Duodenal mucosa (tissue), 2 donors: ENCODE data around the gene CNTN5.

Source experiments
- H3K27ac ChIP-seq: one replicate; pipeline ENCODE4 v1.7.0; 2013; ENCODE audit warnings: low read depth, low read length
- H3K27me3 ChIP-seq, 2 donors: one replicate each; pipeline ENCODE4 v1.7.0; 2013; ENCODE audit warnings: low read length in 2 of 2, control low read depth in 1 of 2; ENCODE audit not compliant: insufficient read depth in 2 of 2, control insufficient read depth in 1 of 2
- H3K36me3 ChIP-seq, 2 donors: one replicate each; pipeline ENCODE4 v1.7.0; 2013; ENCODE audit warnings: low read length in 2 of 2, control low read depth in 1 of 2; ENCODE audit not compliant: insufficient read depth in 2 of 2, control insufficient read depth in 1 of 2
- H3K4me1 ChIP-seq, 2 donors: one replicate each; pipeline ENCODE4 v1.7.0; 2013; ENCODE audit warnings: low read length in 2 of 2, control low read depth in 1 of 2; ENCODE audit not compliant: insufficient read depth in 2 of 2, control insufficient read depth in 1 of 2
- H3K4me3 ChIP-seq, 2 donors: one replicate each; pipeline ENCODE4 v1.7.0; 2013; ENCODE audit warnings: low read length in 2 of 2, low read depth in 1 of 2
- H3K9ac ChIP-seq, 2 donors: one replicate each; pipeline ENCODE4 v1.7.0; 2013; ENCODE audit warnings: low read length in 2 of 2, low read depth in 1 of 2
- H3K9me3 ChIP-seq, 2 donors: one replicate each; pipeline ENCODE4 v1.7.0; 2013; ENCODE audit warnings: low read length in 2 of 2, control low read depth in 1 of 2; ENCODE audit not compliant: control insufficient read depth in 1 of 2

CNTN5 gene

GRCh38 chr11:99716302-99716701 is 695.6 kb downstream of the CNTN5 start:
- Histone ChIP-seq H3K4me3 (no peak overlapping the region), H3K36me3 (no peaks in the 10 kb centered on the region), H3K9ac (no peak overlapping the region), H3K4me1 (no peaks in the 10 kb centered on the region), H3K27ac (no peak overlapping the region), H3K9me3 (peaks cover 4 to 11% of the 10 kb centered on the region in 2 donors), H3K27me3 (no peaks in the 10 kb centered on the region)

DNA sequence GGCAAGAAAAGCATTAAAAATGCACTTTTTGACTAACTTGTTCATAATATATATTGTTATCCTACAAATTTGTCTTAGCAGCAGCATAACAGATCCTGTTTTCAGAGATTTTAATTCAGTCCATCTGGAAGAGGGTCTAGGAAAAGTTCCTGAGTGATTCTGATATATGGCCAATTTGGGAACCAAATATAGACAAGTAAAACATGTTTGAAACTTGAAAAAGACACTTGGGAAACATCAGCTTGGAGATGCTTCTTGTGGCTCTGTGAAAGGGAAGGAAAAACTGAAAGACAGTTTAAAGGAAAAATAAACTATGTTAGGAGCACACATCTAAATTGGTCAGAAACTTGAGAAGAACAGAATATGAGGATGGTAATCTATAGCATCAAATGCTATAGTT is 697.5 kb downstream of the CNTN5 start:
- H3K4me3 ChIP-seq: no peak overlapping the region
- H3K27me3 ChIP-seq: no peaks in the 10 kb centered on the region
- H3K4me1 ChIP-seq: no peaks in the 10 kb centered on the region
- H3K9ac ChIP-seq: no peak overlapping the region
- no peaks in the 10 kb centered on the region for H3K36me3 ChIP-seq
- peaks cover 4 to 7% of the 10 kb centered on the region in 2 donors for H3K9me3 ChIP-seq
- H3K27ac ChIP-seq: no peak overlapping the region

- no peak overlapping the region for H3K9ac ChIP-seq
- H3K9me3 ChIP-seq: no peaks in the 10 kb centered on the region
- H3K4me1 ChIP-seq: no peaks in the 10 kb centered on the region
- no peak overlapping the region for H3K4me3 ChIP-seq
- no peaks in the 10 kb centered on the region for H3K27me3 ChIP-seq
- no peaks in the 10 kb centered on the region for H3K36me3 ChIP-seq
- H3K27ac ChIP-seq: no peak overlapping the region
Measured at GRCh38 chr11:99739464-99740089, 718.8 kb downstream of the CNTN5 start.

DNA sequence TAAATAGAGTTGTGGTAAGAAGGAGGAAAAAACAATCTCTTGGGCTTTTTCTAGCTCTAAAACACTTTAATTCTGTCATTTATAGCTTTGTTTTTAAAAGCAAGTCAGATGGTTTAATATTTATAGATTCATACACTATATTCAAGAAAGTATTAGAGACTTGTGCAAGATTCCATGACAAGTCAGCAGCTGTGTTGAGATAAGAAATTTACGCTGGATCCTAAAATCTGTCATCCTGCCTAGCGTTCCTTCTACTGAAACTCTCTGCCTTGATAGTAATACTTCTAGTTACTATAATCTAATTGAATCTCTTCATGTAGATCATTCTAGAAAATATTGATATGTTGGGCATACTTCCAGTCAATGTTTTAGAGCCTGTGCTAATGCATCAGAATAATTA is 721.8 kb downstream of the CNTN5 start:
- no peak overlapping the region for H3K27ac ChIP-seq
- no peaks in the 10 kb centered on the region for H3K27me3 ChIP-seq
- no peaks in the 10 kb centered on the region for H3K36me3 ChIP-seq
- no peaks in the 10 kb centered on the region for H3K4me1 ChIP-seq
- no peaks in the 10 kb centered on the region for H3K9me3 ChIP-seq
- no peak overlapping the region for H3K4me3 ChIP-seq
- no peak overlapping the region for H3K9ac ChIP-seq

- no peaks in the 10 kb centered on the region for H3K4me1 ChIP-seq
- no peak overlapping the region for H3K4me3 ChIP-seq
- H3K9ac ChIP-seq: no peak overlapping the region
- H3K9me3 ChIP-seq: peaks cover 0 to 3% of the 10 kb centered on the region in 2 donors
- no peaks in the 10 kb centered on the region for H3K27me3 ChIP-seq
- no peak overlapping the region for H3K27ac ChIP-seq
- no peaks in the 10 kb centered on the region for H3K36me3 ChIP-seq
Measured at GRCh38 chr11:99759787-99760186, 739.0 kb downstream of the CNTN5 start.

DNA sequence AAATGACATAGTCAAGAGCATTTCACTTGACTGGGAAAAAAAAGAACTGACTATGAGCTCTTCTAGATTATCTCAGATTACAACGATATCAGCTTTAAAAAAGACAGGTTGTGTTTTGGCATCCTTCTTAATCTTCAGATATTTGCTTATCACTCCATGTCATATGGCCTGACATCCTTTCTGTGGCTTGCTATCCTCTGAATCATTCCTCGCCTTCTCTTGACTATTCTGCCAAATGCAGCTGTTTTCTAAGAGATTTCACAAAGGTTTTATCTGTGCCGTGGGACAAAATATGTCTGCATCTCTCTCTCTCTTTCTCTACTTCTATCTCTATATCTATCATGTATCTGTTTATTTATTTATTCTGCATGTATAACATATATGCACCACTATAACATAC is 746.1 kb downstream of the CNTN5 start:
- Histone ChIP-seq H3K9ac (no peak overlapping the region), H3K36me3 (no peaks in the 10 kb centered on the region), H3K4me3 (no peak overlapping the region), H3K9me3 (peaks cover 0 to 3% of the 10 kb centered on the region in 2 donors), H3K27me3 (no peaks in the 10 kb centered on the region), H3K27ac (no peak overlapping the region), H3K4me1 (no peaks in the 10 kb centered on the region)

- Histone ChIP-seq H3K4me3 (no peak overlapping the region), H3K27ac (no peak overlapping the region), H3K9ac (no peak overlapping the region), H3K9me3 (no peaks in the 10 kb centered on the region), H3K4me1 (no peaks in the 10 kb centered on the region), H3K36me3 (no peaks in the 10 kb centered on the region), H3K27me3 (no peaks in the 10 kb centered on the region)
Measured at GRCh38 chr11:99773646-99774045, 752.9 kb downstream of the CNTN5 start.

DNA sequence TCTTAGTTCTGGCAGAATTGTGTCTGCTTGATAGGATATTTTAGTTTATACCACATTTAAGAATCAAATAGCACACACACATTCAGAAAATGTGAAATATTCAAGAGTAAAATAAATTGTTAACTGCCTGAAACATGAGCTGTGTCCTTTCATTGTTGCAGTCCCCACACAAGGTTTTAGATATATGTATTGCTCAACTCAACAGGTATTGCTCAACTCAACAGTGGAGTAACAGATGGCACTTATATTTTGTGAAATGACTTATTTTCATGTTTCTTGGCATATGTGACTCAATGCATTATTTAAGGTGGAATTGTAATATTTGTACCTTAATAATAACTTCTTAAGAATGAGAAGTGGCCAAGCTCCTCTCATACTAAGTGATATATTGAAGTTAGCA is 760.3 kb downstream of the CNTN5 start:
- no peak overlapping the region for H3K4me3 ChIP-seq
- no peaks in the 10 kb centered on the region for H3K27me3 ChIP-seq
- no peaks in the 10 kb centered on the region for H3K4me1 ChIP-seq

GRCh38 chr11:99791354-99791753 is 770.6 kb downstream of the CNTN5 start:
- H3K4me3 ChIP-seq: no peak overlapping the region
- peaks cover 7 to 8% of the 10 kb centered on the region in 2 donors for H3K9me3 ChIP-seq
- no peak overlapping the region for H3K9ac ChIP-seq
- no peaks in the 10 kb centered on the region for H3K4me1 ChIP-seq
- no peaks in the 10 kb centered on the region for H3K36me3 ChIP-seq
- H3K27ac ChIP-seq: no peak overlapping the region
- no peaks in the 10 kb centered on the region for H3K27me3 ChIP-seq

More for the DNA sequence above, 760.3 kb downstream of the CNTN5 start:
- no peaks in the 10 kb centered on the region for H3K36me3 ChIP-seq
- H3K9me3 ChIP-seq: no peaks in the 10 kb centered on the region
- no peak overlapping the region for H3K27ac ChIP-seq
- no peak overlapping the region for H3K9ac ChIP-seq

DNA sequence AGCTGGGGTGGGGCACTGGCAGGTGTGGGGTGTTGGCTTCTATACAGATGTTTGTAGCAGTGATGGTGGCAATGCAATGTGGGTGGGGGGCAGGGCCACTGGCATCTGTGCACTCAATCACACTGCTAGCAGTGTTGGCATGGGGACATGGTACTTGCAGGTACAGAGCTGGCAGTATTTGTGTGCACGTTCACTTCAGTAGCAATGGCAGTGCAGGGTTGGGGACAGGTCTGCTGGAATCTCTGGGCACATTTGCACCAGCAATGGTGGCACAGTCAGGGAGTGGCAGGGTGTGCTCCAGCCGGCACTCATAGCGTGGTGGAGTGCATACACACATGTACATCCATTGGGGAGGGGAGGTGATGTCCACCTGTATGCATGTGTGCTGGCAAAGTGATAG is 775.2 kb downstream of the CNTN5 start:
- no peaks in the 10 kb centered on the region for H3K4me1 ChIP-seq
- no peak overlapping the region for H3K9ac ChIP-seq
- no peak overlapping the region for H3K27ac ChIP-seq
- peaks cover 7 to 15% of the 10 kb centered on the region in 2 donors for H3K9me3 ChIP-seq
- no peaks in the 10 kb centered on the region for H3K27me3 ChIP-seq
- no peaks in the 10 kb centered on the region for H3K36me3 ChIP-seq
- no peak overlapping the region for H3K4me3 ChIP-seq

DNA sequence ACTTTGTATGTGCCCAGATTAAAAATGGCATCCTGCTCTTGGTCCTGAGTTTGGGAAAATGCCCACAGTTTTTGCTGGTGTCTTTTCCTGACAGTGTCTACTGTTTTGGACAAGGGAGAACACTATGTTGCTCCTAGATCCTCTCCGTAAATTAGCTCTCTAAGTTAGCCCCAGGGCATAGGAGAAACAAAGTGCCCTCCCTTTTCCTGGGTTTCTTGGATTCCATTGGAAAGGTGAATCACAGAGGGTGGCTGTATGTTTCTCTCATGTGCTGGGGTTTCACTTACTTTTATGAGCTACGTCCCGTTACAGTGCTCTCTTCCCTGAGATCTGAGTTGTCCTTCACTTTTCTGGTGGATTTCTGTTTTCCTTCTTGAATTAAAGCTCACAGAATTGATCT is 782.8 kb downstream of the CNTN5 start:
- H3K4me1 ChIP-seq: no peaks in the 10 kb centered on the region
- no peak overlapping the region for H3K27ac ChIP-seq
- no peak overlapping the region for H3K4me3 ChIP-seq
- no peak overlapping the region for H3K9ac ChIP-seq
- no peaks in the 10 kb centered on the region for H3K36me3 ChIP-seq
- H3K9me3 ChIP-seq: peaks cover 0 to 6% of the 10 kb centered on the region in 2 donors
- H3K27me3 ChIP-seq: no peaks in the 10 kb centered on the region
